MM.1S (cell line): ENCODE measurements around the gene LAX1.

ENCODE experiments used
- CTCF ChIP-seq: fragments of 300-600 bp; sonication (generic); IDR thresholded peaks from 2 replicates; pipeline ENCODE4 v1.5.1; 2016; ENCODE audit warnings: antibody characterized with exemption, low read length, mixed read lengths
- EZH2phosphoT487 ChIP-seq: fragments of 300-600 bp; sonication (generic); IDR thresholded peaks from 2 replicates; pipeline ENCODE4 v1.6.1; 2018; ENCODE audit warnings: antibody characterized with exemption, low read length

- no peak for TF ChIP-seq CTCF
- no peak for TF ChIP-seq EZH2phosphoT487
Observed at GRCh38 chr1:203805689-203806088, 40.7 kb downstream of the LAX1 start.
